ENCODE results near the gene ZNF385C.
"Not testable (repeated sequence)": the region's sequence is repeated elsewhere in the genome, so short reads cannot be mapped to it uniquely, and the experiment has no call there.

The ZNF385C gene

GRCh38 chr17:42097691-42098631 lies at the start of gene ZNF385C:
TSS of gene ZNF385C (minus strand) at chr17:42098473. CDS start at chr17:42063056, 35,417 bp downstream.
- Mint-ChIP-seq H3K36me3 (no peaks in the 10 kb centered on the region), H3K27me3 (peaks cover 60% of the 10 kb centered on the region), H3K27ac (no peak within 1 kb of the TSS), H3K4me1 (peaks cover 7% of the 10 kb centered on the region), H3K4me3 (no peak within 1 kb of the TSS), H3K9me3 (no peaks in the 10 kb centered on the region)
- DNase-seq = peak; percentile 57
- CTCF ChIA-PET = interaction anchor here (1.1 to 3.0 kb wide), 4 partner anchors 30 to 135 kb away, joined by 4 to 9 read pairs (median 7); no protein-coding TSS in a partner anchor

- H3K27ac Mint-ChIP-seq = no peak overlapping the region
Measured at GRCh38 chr17:42146911-42147607, 48.8 kb upstream of the ZNF385C start.

GRCh38 chr17:42143138-42143537 lies 44.9 kb upstream of the ZNF385C start:
- H3K4me1 Mint-ChIP-seq = peaks cover 13% of the 10 kb centered on the region
- not testable (repeated sequence) for DNase-seq, H3K9me3 Mint-ChIP-seq, H3K27ac Mint-ChIP-seq, H3K27me3 Mint-ChIP-seq, H3K4me3 Mint-ChIP-seq
- H3K36me3 Mint-ChIP-seq = peaks cover 40% of the 10 kb centered on the region
- CTCF ChIA-PET = interaction anchor here (1.2 kb wide), 1 partner anchor 71 kb away, joined by 3 read pairs; no protein-coding TSS in a partner anchor

More at GRCh38 chr17:42146911-42147607, 48.8 kb upstream of the ZNF385C start:
- no peaks in the 10 kb centered on the region for H3K27me3 Mint-ChIP-seq
- DNase-seq = no peak
- peaks cover 34% of the 10 kb centered on the region for H3K36me3 Mint-ChIP-seq
- no peak overlapping the region for H3K4me3 Mint-ChIP-seq
- CTCF ChIA-PET = no interaction called here
- no peaks in the 10 kb centered on the region for H3K9me3 Mint-ChIP-seq
- peaks cover 17% of the 10 kb centered on the region for H3K4me1 Mint-ChIP-seq

GRCh38 chr17:42142371-42142896 lies 44.2 kb upstream of the ZNF385C start:
- Mint-ChIP-seq H3K36me3 (peaks cover 38% of the 10 kb centered on the region), H3K4me1 (peaks cover 11% of the 10 kb centered on the region), H3K27me3 (no peaks in the 10 kb centered on the region), H3K9me3 (no peaks in the 10 kb centered on the region), H3K4me3 (no peak overlapping the region), H3K27ac (peak overlapping the region; percentile 75)
- no peak for DNase-seq
- CTCF ChIA-PET = interaction anchor here (0.9 to 1.2 kb wide), 3 partner anchors 39 to 264 kb away, joined by 3 read pairs; no protein-coding TSS in a partner anchor

GRCh38 chr17:42141382-42141781 lies 43.1 kb upstream of the ZNF385C start:
- Mint-ChIP-seq H3K4me3 (no peak overlapping the region), H3K9me3 (no peaks in the 10 kb centered on the region), H3K4me1 (peaks cover 13% of the 10 kb centered on the region), H3K36me3 (peaks cover 36% of the 10 kb centered on the region), H3K27ac (no peak overlapping the region), H3K27me3 (no peaks in the 10 kb centered on the region)
- DNase-seq = no peak
- CTCF ChIA-PET = interaction anchor here (1.0 kb wide), 1 partner anchor 40 kb away, joined by 3 read pairs; no protein-coding TSS in a partner anchor

- H3K4me3 Mint-ChIP-seq, DNase-seq, H3K27ac Mint-ChIP-seq, H3K27me3 Mint-ChIP-seq, H3K9me3 Mint-ChIP-seq, CTCF ChIA-PET: not testable (repeated sequence)
- peaks cover 20% of the 10 kb centered on the region for H3K4me1 Mint-ChIP-seq
- H3K36me3 Mint-ChIP-seq = peaks cover 38% of the 10 kb centered on the region
Measured at GRCh38 chr17:42140690-42141089, 42.4 kb upstream of the ZNF385C start.

- Mint-ChIP-seq H3K27ac (no peak overlapping the region), H3K27me3 (no peaks in the 10 kb centered on the region), H3K4me3 (no peak overlapping the region), H3K4me1 (peaks cover 32% of the 10 kb centered on the region), H3K36me3 (peaks cover 38% of the 10 kb centered on the region), H3K9me3 (no peaks in the 10 kb centered on the region)
- DNase-seq = no peak
- CTCF ChIA-PET = no interaction called here
Measured at GRCh38 chr17:42138749-42139492, 40.6 kb upstream of the ZNF385C start.

- Mint-ChIP-seq H3K9me3 (no peaks in the 10 kb centered on the region), H3K36me3 (peaks cover 33% of the 10 kb centered on the region), H3K27me3 (no peaks in the 10 kb centered on the region), H3K4me1 (peaks cover 47% of the 10 kb centered on the region), H3K27ac (no peak overlapping the region), H3K4me3 (no peak overlapping the region)
- CTCF ChIA-PET = interaction anchor here (0.6 to 1.3 kb wide), 3 partner anchors 17 to 346 kb away, joined by 3 to 4 read pairs (median 3); no protein-coding TSS in a partner anchor
- no peak for DNase-seq
Measured at GRCh38 chr17:42136654-42137051, 38.4 kb upstream of the ZNF385C start.

- Mint-ChIP-seq H3K36me3 (peaks cover 31% of the 10 kb centered on the region), H3K27ac (peak overlapping the region; percentile 83), H3K9me3 (no peaks in the 10 kb centered on the region), H3K27me3 (no peaks in the 10 kb centered on the region), H3K4me1 (peaks cover 53% of the 10 kb centered on the region), H3K4me3 (no peak overlapping the region)
- no peak for DNase-seq
- CTCF ChIA-PET = interaction anchor here (0.6 to 2.0 kb wide), 5 partner anchors 16 to 345 kb away, joined by 3 to 6 read pairs (median 4); no protein-coding TSS in a partner anchor
Measured at GRCh38 chr17:42135664-42136653, 37.7 kb upstream of the ZNF385C start.

GRCh38 chr17:42135151-42135550 lies 36.9 kb upstream of the ZNF385C start:
- H3K27me3 Mint-ChIP-seq = no peaks in the 10 kb centered on the region
- H3K27ac Mint-ChIP-seq = no peak overlapping the region
- peaks cover 55% of the 10 kb centered on the region for H3K4me1 Mint-ChIP-seq
- no peak for DNase-seq
- CTCF ChIA-PET = interaction anchor here (1.0 to 2.0 kb wide), 3 partner anchors 46 to 170 kb away, joined by 4 to 6 read pairs (median 5); no protein-coding TSS in a partner anchor
- peaks cover 37% of the 10 kb centered on the region for H3K36me3 Mint-ChIP-seq
- H3K9me3 Mint-ChIP-seq = no peaks in the 10 kb centered on the region
- no peak overlapping the region for H3K4me3 Mint-ChIP-seq

- peaks cover 55% of the 10 kb centered on the region for H3K4me1 Mint-ChIP-seq
- H3K9me3 Mint-ChIP-seq = no peaks in the 10 kb centered on the region
- H3K27me3 Mint-ChIP-seq = no peaks in the 10 kb centered on the region
- H3K27ac Mint-ChIP-seq = peak overlapping the region; percentile 75
- DNase-seq = no peak
- CTCF ChIA-PET = interaction anchor here (1.0 kb wide), 1 partner anchor 15 kb away, joined by 3 read pairs; no protein-coding TSS in a partner anchor
- H3K36me3 Mint-ChIP-seq = peaks cover 41% of the 10 kb centered on the region
- no peak overlapping the region for H3K4me3 Mint-ChIP-seq
Measured at GRCh38 chr17:42133461-42134041, 35.3 kb upstream of the ZNF385C start.

GRCh38 chr17:42132941-42133340 lies 34.7 kb upstream of the ZNF385C start:
- no peak overlapping the region for H3K4me3 Mint-ChIP-seq
- no peak for DNase-seq
- peaks cover 55% of the 10 kb centered on the region for H3K4me1 Mint-ChIP-seq
- peaks cover 48% of the 10 kb centered on the region for H3K36me3 Mint-ChIP-seq
- CTCF ChIA-PET = interaction anchor here (1.0 kb wide), 1 partner anchor 14 kb away, joined by 3 read pairs; no protein-coding TSS in a partner anchor
- H3K27ac Mint-ChIP-seq = peak overlapping the region; percentile 75
- H3K27me3 Mint-ChIP-seq = no peaks in the 10 kb centered on the region
- H3K9me3 Mint-ChIP-seq = no peaks in the 10 kb centered on the region

Data from activated naive CD4-positive, alpha-beta T cell treated with anti-CD3 and anti-CD28 coated beads, Interleukin-2, amount 10 ng/mL, durations not matched to agents 7 days and 5 days (primary cell).